Neural cell (in vitro differentiated cells): ENCODE data around the gene EIF4H.

Experiments used
- EZH2 ChIP-seq: fragments of 200-600, 300-800 bp; shearing (Covaris generic), sonication (generic); IDR thresholded peaks from 2 replicates; pipeline ENCODE4 v1.6.1; 2014; ENCODE audit warnings: antibody characterized with exemption, low read length, borderline replicate concordance, mild to moderate bottlenecking; ENCODE audit not compliant: insufficient read depth, poor library complexity, severe bottlenecking
- MXI1 ChIP-seq: fragments of 450-650 bp; conservative IDR thresholded peaks from 2 replicates; pipeline ENCODE4 v1.6.1; 2014; ENCODE audit warnings: antibody characterized with exemption, mild to moderate bottlenecking; ENCODE audit not compliant: poor library complexity, severe bottlenecking

GRCh38 chr7:74214816-74215630, 40.9 kb downstream of the EIF4H start:
- no peak for TF ChIP-seq EZH2
- no peak for TF ChIP-seq MXI1
